Activated T-cell treated with anti-CD3 and anti-CD28 coated beads for 48 hours (primary cell): ENCODE results near the gene SOHLH2.

Source experiments
- DNase-seq: peaks from one replicate; pipeline ENCODE4 v3.0.0-alpha.2; 2020; ENCODE audit warnings: low read depth

The SOHLH2 gene

GRCh38 chr13:36131931-36132297 is 82.4 kb downstream of the SOHLH2 start:
- no peak for DNase-seq

GRCh38 chr13:36131222-36131930 is 83.0 kb downstream of the SOHLH2 start, which contains the start of gene DCLK1:
Gene DCLK1 (minus strand): TSS chr13:36131382.
- no peak for DNase-seq

GRCh38 chr13:36130552-36131221 is 83.7 kb downstream of the SOHLH2 start:
- DNase-seq = no peak

- no peak for DNase-seq
Measured at GRCh38 chr13:36130193-36130551, 84.2 kb downstream of the SOHLH2 start.

- DNase-seq = no peak
Measured at GRCh38 chr13:36129539-36129938, 84.8 kb downstream of the SOHLH2 start.

- no peak for DNase-seq
Measured at GRCh38 chr13:36126491-36126890, 87.9 kb downstream of the SOHLH2 start.

- DNase-seq = no peak
Measured at GRCh38 chr13:36125841-36126240, 88.5 kb downstream of the SOHLH2 start.

- no peak for DNase-seq
Measured at GRCh38 chr13:36124236-36124822, 90.0 kb downstream of the SOHLH2 start.
